ENCODE results near the gene DMGDH. TPM values are rescaled to one million over a fixed set of nuclear protein-coding genes. Genes with fewer than 3 reads are reported as not detected.

The DMGDH gene
- total and polyA plus RNA-seq, 10 of the 15 experiments (the other 5 are each of a cell fraction or from before 2014, with no cell fraction given) = 0.22 to 1.5 (median 0.44) TPM; not detected in 3

GRCh38 chr5:79036769-79037168 is 32.7 kb downstream of the DMGDH start:
- ChIA-PET POLR2A (no interaction called here), RAD21 (ENCODE audit: unreplicated experiment) (no interaction called here), SMC1A (ENCODE audit: uncharacterized antibody, unreplicated experiment) (interaction anchor here (1.6 kb wide), 1 partner anchor 12 kb away, joined by 5 read pairs; no protein-coding TSS in a partner anchor), CTCF (interaction anchor here (0.7 kb wide), 1 partner anchor 12 kb away, joined by 3 read pairs; no protein-coding TSS in a partner anchor)
- Histone ChIP-seq H3K9me3 (replicated peaks; ENCODE audit: control insufficient read depth, insufficient read depth, low read length) (no peaks in the 10 kb centered on the region; the same call in 2 of the 3 replicates), H3K27ac (ENCODE audit: control insufficient read depth, insufficient read depth) (no peak overlapping the region), H2AFZ (ENCODE audit: control insufficient read depth, low read depth, low read length) (no peak overlapping the region), H3K4me2 (ENCODE audit: control insufficient read depth, insufficient read depth) (no peak overlapping the region), H3K27me3 (replicated peaks in 1 of 2; ENCODE audit: control insufficient read depth in 2 of 2, insufficient read depth in 2 of 2, low read length in 1 of 2) (no peaks in the 10 kb centered on the region), H3K4me3 (no peak overlapping the region), H3K9ac (ENCODE audit: control insufficient read depth, insufficient read depth, low read length) (no peak overlapping the region), H3K4me1 (ENCODE audit: control insufficient read depth, insufficient read depth, low read length) (no peaks in the 10 kb centered on the region), H4K20me1 (ENCODE audit: control insufficient read depth, insufficient read depth) (no peaks in the 10 kb centered on the region), H3K36me3 (ENCODE audit: control insufficient read depth in 2 of 2, insufficient read depth in 2 of 2, low read length in 1 of 2) (no peaks in the 10 kb centered on the region), H3K79me2 (ENCODE audit: control insufficient read depth, insufficient read depth, low read length) (no peaks in the 10 kb centered on the region)
- intact Hi-C loops (cut with micrococcal nuclease; ENCODE audit: unreplicated experiment) = no loop called here
- 83% methylated on average over 2 of the region's 2 CpGs for WGBS (ENCODE audit: insufficient coverage, insufficient replicate concordance, low lambda C conversion rate, missing lambda C conversion rate)
- in situ Hi-C loops (cut with MboI) = no loop called here
- no peak for FAIRE-seq
- no peak for DNase-seq (ENCODE audit: low read depth, low spot score)
- no peak for ATAC-seq
- no TSS peak for BruUV-seq (replicated peaks)
- TF ChIP-seq EP300 (IDR thresholded peaks at IDR 0.05; ENCODE audit: borderline replicate concordance in 1 of 2, control insufficient read depth in 1 of 2, low read depth in 2 of 2, low read length in 2 of 2) (no peak), MYC (IDR thresholded peaks at IDR 0.05; ENCODE audit: insufficient read depth, insufficient read length, insufficient replicate concordance, low read length, severe bottlenecking) (no peak), MAX (IDR thresholded peaks at IDR 0.05; ENCODE audit: low read depth, low read length) (no peak), TCF12 (IDR thresholded peaks at IDR 0.05; ENCODE audit: low read depth, low read length) (no peak), ZBTB33 (IDR thresholded peaks at IDR 0.05) (no peak), CREB1 (IDR thresholded peaks at IDR 0.05; ENCODE audit: low read depth) (no peak), CHD2 (IDR thresholded peaks at IDR 0.05; ENCODE audit: borderline replicate concordance, low read depth, low read length) (no peak), ZBTB11 (CRISPR knock-in tag; IDR thresholded peaks at IDR 0.05) (no peak), E2F4 (IDR thresholded peaks at IDR 0.05; ENCODE audit: low read depth, low read length) (no peak), YY1 (IDR thresholded peaks at IDR 0.05; ENCODE audit: low read depth, low read length) (no peak), BRCA1 (IDR thresholded peaks at IDR 0.05; ENCODE audit: low read depth, low read length) (no peak), HCFC1 (IDR thresholded peaks at IDR 0.05; ENCODE audit: low read length) (no peak), FOXK2 (IDR thresholded peaks at IDR 0.05) (no peak)
- TF ChIP-seq, protein P1, sequence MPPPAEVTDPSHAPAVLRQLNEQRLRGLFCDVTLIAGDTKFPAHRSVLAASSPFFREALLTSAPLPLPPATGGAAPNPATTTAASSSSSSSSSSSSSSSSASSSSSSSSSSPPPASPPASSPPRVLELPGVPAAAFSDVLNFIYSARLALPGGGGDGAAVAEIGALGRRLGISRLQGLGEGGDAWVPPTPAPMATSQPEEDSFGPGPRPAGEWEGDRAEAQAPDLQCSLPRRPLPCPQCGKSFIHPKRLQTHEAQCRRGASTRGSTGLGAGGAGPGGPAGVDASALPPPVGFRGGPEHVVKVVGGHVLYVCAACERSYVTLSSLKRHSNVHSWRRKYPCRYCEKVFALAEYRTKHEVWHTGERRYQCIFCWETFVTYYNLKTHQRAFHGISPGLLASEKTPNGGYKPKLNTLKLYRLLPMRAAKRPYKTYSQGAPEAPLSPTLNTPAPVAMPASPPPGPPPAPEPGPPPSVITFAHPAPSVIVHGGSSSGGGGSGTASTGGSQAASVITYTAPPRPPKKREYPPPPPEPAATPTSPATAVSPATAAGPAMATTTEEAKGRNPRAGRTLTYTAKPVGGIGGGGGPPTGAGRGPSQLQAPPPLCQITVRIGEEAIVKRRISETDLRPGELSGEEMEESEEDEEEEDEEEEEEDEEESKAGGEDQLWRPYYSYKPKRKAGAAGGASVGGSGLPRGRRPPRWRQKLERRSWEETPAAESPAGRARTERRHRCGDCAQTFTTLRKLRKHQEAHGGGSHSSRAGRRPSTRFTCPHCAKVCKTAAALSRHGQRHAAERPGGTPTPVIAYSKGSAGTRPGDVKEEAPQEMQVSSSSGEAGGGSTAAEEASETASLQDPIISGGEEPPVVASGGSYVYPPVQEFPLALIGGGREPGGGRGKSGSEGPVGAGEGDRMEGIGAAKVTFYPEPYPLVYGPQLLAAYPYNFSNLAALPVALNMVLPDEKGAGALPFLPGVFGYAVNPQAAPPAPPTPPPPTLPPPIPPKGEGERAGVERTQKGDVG (CRISPR knock-in tag; IDR thresholded peaks at IDR 0.05) = no peak

All from GM12878 (cell line).